ENCODE data around the gene PTH2R.

DNA sequence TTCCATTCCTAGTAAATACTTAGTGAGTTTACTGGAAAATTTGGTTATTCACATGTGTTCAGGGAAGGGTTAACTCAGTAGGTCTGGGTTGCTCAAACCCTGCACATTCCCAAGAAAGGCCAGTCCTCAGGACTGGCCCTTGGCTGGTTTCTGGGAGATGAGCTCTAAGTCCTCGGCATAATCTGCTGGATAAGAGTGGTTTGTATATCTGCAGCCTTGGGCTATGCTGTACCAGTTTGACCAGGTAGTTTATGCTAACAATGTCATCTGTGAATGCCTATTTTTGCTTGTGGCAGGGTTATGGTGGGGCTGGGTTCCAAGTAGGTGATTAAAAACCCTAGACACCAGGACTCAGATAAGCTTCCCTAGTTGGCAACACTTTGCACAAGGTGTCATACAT is 7.4 kb upstream of the PTH2R start:
- TF ChIP-seq CTCF (IDR thresholded peaks at IDR 0.05) (no peak), POLR2AphosphoS5 (IDR thresholded peaks at IDR 0.05; ENCODE audit: low read depth, low read length) (no peak), TCF7L2 (IDR thresholded peaks at IDR 0.05; ENCODE audit: low read depth, low read length) (no peak)
- TF ChIP-seq, protein P1, sequence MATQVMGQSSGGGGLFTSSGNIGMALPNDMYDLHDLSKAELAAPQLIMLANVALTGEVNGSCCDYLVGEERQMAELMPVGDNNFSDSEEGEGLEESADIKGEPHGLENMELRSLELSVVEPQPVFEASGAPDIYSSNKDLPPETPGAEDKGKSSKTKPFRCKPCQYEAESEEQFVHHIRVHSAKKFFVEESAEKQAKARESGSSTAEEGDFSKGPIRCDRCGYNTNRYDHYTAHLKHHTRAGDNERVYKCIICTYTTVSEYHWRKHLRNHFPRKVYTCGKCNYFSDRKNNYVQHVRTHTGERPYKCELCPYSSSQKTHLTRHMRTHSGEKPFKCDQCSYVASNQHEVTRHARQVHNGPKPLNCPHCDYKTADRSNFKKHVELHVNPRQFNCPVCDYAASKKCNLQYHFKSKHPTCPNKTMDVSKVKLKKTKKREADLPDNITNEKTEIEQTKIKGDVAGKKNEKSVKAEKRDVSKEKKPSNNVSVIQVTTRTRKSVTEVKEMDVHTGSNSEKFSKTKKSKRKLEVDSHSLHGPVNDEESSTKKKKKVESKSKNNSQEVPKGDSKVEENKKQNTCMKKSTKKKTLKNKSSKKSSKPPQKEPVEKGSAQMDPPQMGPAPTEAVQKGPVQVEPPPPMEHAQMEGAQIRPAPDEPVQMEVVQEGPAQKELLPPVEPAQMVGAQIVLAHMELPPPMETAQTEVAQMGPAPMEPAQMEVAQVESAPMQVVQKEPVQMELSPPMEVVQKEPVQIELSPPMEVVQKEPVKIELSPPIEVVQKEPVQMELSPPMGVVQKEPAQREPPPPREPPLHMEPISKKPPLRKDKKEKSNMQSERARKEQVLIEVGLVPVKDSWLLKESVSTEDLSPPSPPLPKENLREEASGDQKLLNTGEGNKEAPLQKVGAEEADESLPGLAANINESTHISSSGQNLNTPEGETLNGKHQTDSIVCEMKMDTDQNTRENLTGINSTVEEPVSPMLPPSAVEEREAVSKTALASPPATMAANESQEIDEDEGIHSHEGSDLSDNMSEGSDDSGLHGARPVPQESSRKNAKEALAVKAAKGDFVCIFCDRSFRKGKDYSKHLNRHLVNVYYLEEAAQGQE (IDR thresholded peaks at IDR 0.05; ENCODE audit: insufficient read depth in 1 of 2, low read depth in 2 of 2, low read length in 1 of 2), result no peak

Measured in Panc1 (cell line).